HG03558 (cell line): ENCODE measurements around the gene CCDC187.

Experiments
- ATAC-seq: cut with Tn5 transposase; IDR thresholded peaks from one replicate; pipeline ENCODE4 v1.9.1; 2021; ENCODE audit warnings: moderate number of reproducible peaks; ENCODE audit not compliant: unreplicated experiment; ENCODE audit errors: extremely low read depth

The CCDC187 gene

GRCh38 chr9:136314056-136314416, 10.1 kb upstream of the CCDC187 start:
- no peak for ATAC-seq

DNA sequence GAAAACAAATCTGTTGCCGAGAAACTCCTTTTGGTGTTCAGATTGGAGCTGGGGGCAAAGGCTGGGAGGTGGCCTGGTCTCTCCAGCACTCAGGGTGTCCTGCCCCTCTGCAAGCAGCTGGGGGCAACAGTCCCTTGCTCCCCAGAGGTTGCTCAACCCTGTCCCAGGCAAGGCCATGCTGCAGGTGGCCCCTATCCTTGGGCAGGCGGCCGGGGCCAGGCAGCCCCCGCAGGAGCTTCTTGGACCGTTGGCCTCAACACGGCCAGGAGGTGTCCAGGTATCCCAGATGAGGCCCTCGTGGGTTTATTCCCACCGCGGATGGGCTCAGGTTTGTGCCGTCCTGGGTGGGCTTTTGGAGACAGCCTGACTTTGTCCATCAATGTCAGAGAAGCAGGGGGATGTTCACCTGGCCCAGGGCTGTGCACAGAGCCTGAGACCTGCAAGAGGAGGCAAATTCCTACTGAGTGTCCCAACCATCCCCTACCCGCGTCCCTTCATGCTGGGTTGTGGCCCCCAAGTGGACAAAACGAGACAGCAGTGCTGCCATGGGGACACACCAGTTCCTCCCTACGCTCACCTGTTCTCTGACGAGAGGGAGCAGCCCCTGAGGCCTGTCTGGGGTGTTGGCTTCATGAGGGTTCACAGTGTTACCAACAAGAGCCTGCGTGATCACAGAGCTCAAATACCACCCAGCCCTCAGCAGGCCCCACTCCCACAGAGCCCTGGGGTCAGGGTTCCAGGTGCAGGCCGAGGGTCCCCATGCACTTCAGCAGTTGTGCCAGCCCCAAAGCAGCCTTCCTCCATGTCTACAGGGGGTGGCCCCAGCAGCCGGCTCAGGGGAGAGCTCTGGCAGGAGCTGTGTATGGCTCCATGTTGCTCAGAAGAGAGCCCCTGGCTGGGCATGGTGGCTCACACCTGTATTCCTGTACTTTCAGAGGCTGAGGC, 9.5 kb upstream of the CCDC187 start:
- no peak for ATAC-seq

GRCh38 chr9:136312436-136312835, 8.5 kb upstream of the CCDC187 start:
- ATAC-seq: no peak

DNA sequence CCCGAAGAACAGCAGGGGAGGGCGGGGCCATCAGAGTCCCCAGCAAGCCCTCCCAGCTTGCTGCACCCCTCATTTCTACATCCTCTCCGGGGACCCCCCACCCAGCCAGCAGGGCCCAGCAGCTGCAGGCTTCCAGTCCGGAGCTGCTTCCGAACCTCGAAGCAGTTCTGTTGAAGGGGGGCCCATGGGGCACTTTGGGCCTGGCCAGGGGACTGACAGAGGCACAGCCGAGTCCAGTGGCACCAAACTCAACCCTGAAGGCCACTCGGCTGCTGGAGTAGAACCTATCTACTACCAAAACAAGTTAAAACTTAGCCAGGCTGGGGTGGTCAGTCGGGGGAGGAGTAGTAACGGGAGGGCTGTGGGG, 8.1 kb upstream of the CCDC187 start:
- ATAC-seq: no peak

DNA sequence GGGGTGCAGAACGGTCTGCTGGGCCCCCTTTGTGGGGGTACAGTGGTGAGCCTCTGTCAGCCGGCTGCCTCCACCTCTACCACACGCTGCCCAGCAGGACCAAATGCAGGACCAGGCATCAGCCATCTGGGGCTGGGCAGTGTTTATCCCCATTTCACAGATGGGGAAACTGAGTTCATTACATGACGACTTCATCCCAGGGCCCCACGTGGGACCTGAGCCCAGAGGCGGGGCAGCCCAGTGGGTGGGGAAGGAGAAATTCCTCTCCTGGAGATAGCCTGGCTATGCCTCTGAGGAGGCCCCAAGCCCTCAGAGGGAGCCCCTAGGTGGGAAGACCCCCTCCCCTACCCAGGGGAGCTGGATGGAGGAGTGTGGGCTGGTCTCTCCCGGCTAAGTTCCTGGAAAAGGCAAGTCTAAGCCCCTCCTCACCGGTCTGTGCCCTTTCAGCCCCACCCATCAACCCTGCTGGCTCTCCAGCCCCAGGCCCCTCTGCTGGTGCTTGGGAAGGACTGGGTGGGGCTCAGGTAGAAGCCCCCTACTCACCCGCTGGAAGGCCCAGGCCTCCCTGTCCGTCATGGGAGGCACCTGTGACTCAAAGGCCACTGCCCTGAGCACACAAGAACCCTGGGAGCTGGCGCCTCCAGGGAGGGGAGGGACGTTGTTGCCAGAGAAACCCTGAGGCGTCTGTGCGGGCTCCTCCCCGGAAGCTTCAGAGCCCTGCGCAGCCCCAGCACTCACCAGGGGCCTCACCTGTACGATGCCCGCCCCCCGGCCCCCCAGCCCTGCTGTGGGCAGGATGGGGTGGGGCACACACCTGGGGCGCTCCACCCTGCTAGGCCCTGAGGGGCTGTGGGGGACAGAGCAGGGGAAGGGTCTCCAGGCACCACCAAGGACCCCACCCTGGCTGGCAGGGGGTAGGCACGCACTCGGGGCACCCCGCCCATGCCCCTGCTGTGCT, 7.4 kb upstream of the CCDC187 start:
- no peak for ATAC-seq

DNA sequence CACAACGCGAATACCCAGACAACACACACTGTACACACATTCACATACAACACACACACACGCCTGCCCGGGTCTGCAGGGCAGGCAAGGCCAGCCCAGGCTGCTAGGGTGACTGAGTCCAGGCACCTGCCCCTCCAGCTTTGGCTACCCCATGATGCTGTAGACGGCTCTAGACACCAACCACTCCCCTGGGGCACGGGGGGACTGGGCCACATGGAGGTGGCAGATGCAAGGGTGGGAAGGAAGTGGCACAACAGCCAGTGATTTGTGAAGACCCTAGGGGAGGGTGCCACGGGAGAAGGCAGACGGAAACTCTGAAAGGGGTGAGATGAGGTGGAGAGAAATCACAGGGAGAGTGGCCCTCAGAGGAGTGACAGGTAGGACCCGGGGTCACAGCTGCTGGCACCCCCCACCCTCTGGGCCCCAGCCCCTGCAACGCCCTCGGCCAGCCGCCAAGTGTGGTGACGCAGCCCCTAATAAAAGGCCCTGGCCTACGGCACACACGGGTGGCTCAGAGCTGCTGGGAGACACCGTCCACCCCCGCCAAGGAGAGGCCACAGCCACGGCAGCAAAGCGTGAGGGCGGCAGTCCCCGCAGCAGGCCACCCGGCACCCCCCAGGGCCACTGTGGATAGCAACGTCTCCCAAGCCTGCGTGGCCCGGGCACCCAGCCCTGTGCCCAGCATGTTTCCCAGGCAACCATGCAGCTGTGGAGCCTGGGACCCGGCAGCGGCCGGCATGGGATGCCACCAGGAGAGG, 6.6 kb upstream of the CCDC187 start:
- no peak for ATAC-seq

- ATAC-seq: no peak
Observed at GRCh38 chr9:136309806-136310220, 5.9 kb upstream of the CCDC187 start.

- ATAC-seq: no peak
Observed at GRCh38 chr9:136309101-136309801, 5.4 kb upstream of the CCDC187 start.

DNA sequence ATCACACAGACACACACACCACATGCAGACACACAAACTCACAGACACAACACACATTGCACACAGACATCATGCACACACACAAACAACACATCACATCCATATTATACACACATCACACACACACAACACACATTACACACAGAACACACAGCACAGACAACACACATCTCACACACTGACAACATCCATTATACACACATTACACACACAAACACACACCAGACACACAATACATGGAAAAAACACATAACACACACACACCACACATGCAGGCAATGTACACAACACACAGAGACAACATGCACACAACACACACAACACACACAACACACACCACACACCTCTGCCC, 4.8 kb upstream of the CCDC187 start:
- no peak for ATAC-seq

DNA sequence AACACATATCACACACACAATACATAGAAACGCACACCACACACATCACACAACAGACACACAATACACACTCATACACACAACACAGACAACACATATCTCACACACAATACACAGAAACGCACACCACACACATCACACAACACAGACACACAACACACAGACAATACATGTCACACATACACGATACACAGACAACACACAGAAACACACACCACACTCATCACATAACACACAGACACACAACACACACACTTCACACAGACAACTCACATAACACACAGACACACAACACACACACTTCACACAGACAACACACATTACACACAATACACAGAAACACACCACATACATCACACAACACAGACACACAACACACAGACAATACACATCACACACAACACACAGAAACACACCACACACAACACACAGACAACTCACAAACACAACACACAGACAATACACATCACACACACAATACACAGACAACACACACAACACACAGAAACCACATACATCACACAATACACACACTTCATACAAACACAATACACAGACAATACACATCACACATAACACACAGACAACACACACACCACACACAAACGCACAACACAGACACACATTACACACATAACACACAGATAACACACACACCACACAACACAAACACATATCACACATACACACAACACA, 4.3 kb upstream of the CCDC187 start:
- no peak for ATAC-seq

DNA sequence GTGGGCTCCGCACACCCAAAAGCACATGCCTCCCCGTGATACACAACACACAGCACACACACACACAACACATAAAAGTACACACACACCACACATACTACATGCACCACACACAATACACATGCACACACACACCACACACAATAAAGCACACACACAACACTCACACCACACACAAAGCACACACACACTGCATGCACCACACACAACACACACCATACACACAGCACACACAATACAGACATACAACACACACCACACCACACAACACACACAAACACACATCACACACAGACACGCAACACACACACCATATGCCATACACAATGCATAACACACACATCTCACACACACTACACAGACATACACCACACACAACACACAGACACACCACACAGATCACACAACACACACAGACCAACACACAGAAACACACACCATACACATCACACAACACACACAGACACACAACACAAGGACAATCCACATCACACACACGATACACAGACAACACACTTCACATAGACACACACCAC, 3.4 kb upstream of the CCDC187 start:
- no peak for ATAC-seq

GRCh38 chr9:136306211-136307208, 2.6 kb upstream of the CCDC187 start:
- ATAC-seq: no peak

DNA sequence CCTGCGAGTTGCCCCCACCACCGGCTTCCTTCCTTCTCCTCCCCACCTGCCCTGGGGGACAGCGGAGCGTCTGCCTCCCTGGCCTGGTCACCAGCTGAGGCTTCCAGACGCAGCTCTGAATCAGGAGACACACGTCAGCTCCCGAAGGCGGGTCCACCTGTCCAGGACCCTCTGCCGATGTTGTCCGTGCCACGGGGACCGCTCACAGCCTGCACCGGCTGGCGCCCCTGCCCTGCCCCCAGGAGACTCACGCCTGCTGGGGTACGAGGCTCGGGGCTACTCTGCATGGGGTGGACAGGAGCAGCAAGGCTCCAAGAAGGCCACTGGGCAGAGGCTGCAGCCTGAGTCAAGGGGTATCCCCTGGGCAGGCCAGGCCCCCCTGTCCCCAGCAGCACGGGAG, 1.9 kb upstream of the CCDC187 start:
- ATAC-seq: no peak

GRCh38 chr9:136304981-136305380, 1.1 kb upstream of the CCDC187 start:
- no peak for ATAC-seq

GRCh38 chr9:136304456-136304855, 562 bp upstream of the CCDC187 start:
- no peak for ATAC-seq

DNA sequence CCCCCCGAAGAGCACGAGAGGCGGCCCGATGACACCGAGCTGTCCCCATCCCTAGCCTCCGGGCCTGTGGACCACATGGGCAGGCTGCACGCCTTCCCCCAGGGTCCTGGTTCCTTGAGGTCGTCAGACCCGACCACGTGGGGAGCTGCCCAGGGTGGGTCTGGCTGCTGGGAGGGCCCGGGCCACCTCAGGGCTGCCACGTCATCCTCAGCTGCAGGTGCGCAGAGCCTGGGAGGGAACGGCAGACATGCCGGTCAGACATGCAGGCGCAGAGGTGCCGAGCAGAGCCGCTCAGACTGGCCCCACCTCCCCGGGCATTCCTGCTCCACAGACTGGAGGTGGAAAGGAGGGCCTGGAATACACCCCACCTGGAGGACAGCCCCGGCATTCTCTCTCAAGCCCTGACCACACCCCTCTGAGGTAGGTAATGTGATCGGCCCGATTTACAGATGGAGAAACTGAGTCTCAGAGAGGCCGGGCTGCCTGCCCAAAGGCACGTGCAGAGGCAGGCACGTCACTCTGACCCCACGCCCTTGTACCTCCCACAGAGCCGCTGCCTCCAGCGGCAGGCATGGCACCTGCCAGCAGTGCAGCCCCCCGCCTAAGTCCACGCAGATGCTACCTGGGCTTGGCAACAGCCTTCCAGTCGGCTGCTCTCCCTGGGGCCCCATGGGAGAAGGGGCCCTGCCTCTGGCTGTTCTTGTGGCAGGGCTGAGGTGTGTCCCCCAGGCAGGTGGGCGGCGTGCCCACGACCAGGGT, 649 bp downstream of the CCDC187 start:
- no peak for ATAC-seq

DNA sequence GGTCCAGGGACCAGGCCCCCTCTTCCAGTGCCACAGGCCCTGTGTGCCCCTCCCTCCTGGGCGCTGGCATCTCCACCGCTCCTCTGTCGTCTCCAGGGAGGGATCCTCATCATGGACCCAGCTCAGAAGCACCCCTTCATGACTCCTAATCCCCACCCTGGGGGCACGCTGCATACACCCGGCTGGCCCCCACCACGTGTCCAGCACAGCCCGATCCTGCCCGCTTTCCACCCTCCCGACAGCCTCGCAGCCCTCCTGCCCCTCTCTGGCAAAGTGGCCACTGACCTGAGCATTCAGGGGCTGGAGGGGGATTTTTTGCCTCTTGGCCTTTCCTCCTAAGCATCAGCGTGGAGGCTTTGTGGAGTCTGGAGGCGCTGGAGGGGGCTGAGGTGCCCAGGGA, 1.4 kb downstream of the CCDC187 start:
- ATAC-seq: no peak
